Endothelial cell of umbilical vein (primary cell): ENCODE measurements around the gene ATXN10. TPM values are rescaled to one million over a fixed set of nuclear protein-coding genes. Genes with fewer than 3 reads are reported as not detected.

Source experiments
- BruUV-seq: library from RNA; stranded (reverse); fragments of 400-500 nt; replicated peaks from 2 replicates; lab custom pipeline; 2021; lab: Mats Ljungman, UMichigan
- CTCF ChIA-PET: fragments of 300-600, 350-600 bp; sonication (Branson Sonifier 250); formaldehyde crosslinking; loops from one replicate; lab custom pipeline; 2021; ENCODE audit warnings: antibody characterized with exemption, inconsistent platforms; lab: Charles Lee
- POLR2A ChIA-PET: fragments of 300-600, 350-600 bp; sonication (Branson Sonifier 250); formaldehyde crosslinking; loops from one replicate; lab custom pipeline; 2021; ENCODE audit warnings: antibody characterized with exemption, inconsistent platforms; lab: Charles Lee
- DNase-seq: peaks from one replicate; pipeline ENCODE4 v3.0.0-alpha.2; 2011; ENCODE audit warnings: low read depth, low spot score
- FAIRE-seq: peaks from 2 replicates; lab custom pipeline; 2011; peaks lifted over from hg19 to GRCh38; lab: Jason Lieb, UNC
- H2AFZ ChIP-seq: 2 replicates; pipeline ENCODE4 v1.6.0; 2012; ENCODE audit warnings: low read depth, low read length, control low read depth, inconsistent platforms
- H3K27ac ChIP-seq: 2 replicates; pipeline ENCODE4 v1.5.1; 2011; ENCODE audit warnings: low read depth, mild to moderate bottlenecking, control low read depth, low read length, moderate library complexity; ENCODE audit not compliant: insufficient read depth
- H3K27me3 ChIP-seq, 2 experiments: 2 replicates each; pipeline versions ENCODE4 v1.6.0 to v1.6.1; 2011; ENCODE audit warnings: low read length in 2 of 2, mixed read lengths in 1 of 2; ENCODE audit not compliant: control insufficient read depth in 2 of 2, insufficient read depth in 2 of 2
- H3K36me3 ChIP-seq, 2 experiments: 2 replicates in 1 of 2; 3 replicates in 1 of 2; pipeline ENCODE4 v1.5.1; 2011; ENCODE audit warnings: low read length in 2 of 2, mild to moderate bottlenecking in 1 of 2, moderate library complexity in 1 of 2; ENCODE audit not compliant: control insufficient read depth in 2 of 2, insufficient read depth in 2 of 2; ENCODE audit errors: extremely low read depth in 1 of 2
- H3K4me1 ChIP-seq: 3 replicates; pipeline ENCODE4 v1.5.1; 2011; ENCODE audit warnings: mild to moderate bottlenecking, low read length; ENCODE audit not compliant: control insufficient read depth, insufficient read depth; ENCODE audit errors: extremely low read depth
- H3K4me2 ChIP-seq: 2 replicates; pipeline ENCODE4 v1.6.1; 2011; ENCODE audit warnings: low read length, control low read depth, mixed read lengths; ENCODE audit not compliant: insufficient read depth
- H3K4me3 ChIP-seq, 3 experiments: fragments of 200-600 bp in 1 of 3; sonication (generic), shearing (Covaris generic) in 1 of 3; replicated peaks in 1 of 3; 2 replicates each; pipeline ENCODE4 v1.5.1; 2011 to 2016; ENCODE audit warnings: control low read depth in 3 of 3, low read length in 3 of 3, mild to moderate bottlenecking in 2 of 3, inconsistent platforms in 1 of 3, low read depth in 1 of 3, moderate library complexity in 1 of 3; ENCODE audit not compliant: insufficient read depth in 1 of 3
- H3K79me2 ChIP-seq: 2 replicates; pipeline ENCODE4 v1.6.0; 2012; ENCODE audit warnings: low read length, inconsistent platforms; ENCODE audit not compliant: control insufficient read depth, insufficient read depth
- H3K9ac ChIP-seq: replicated peaks from 2 replicates; pipeline ENCODE3; 2011; ENCODE audit warnings: low read length, control low read depth; ENCODE audit not compliant: insufficient read depth; ENCODE audit errors: extremely low read depth
- H3K9me1 ChIP-seq: replicated peaks from 3 replicates; pipeline ENCODE4 v1.6.0; 2011; ENCODE audit warnings: mild to moderate bottlenecking, low read length; ENCODE audit not compliant: control insufficient read depth, insufficient read depth; ENCODE audit errors: extremely low read depth
- H3K9me3 ChIP-seq: replicated peaks from 2 replicates; pipeline ENCODE4 v1.5.1; 2012; ENCODE audit warnings: low read length, inconsistent platforms; ENCODE audit not compliant: control insufficient read depth, insufficient read depth
- H4K20me1 ChIP-seq: replicated peaks from 2 replicates; pipeline ENCODE3; 2011; ENCODE audit warnings: mild to moderate bottlenecking, low read length; ENCODE audit not compliant: control insufficient read depth, insufficient read depth; ENCODE audit errors: extremely low read depth
- EZH2 ChIP-seq: IDR thresholded peaks from 2 replicates; pipeline ENCODE4 v1.6.1; 2012; ENCODE audit warnings: borderline replicate concordance, low read depth, mild to moderate bottlenecking, moderate library complexity, low read length, inconsistent platforms; ENCODE audit not compliant: severe bottlenecking
- FOS ChIP-seq: IDR thresholded peaks from 2 replicates; pipeline ENCODE4 v1.6.1; 2011; ENCODE audit warnings: mild to moderate bottlenecking, low read length, moderate library complexity, borderline replicate concordance; ENCODE audit not compliant: insufficient read depth
- JUN ChIP-seq: IDR thresholded peaks from 2 replicates; pipeline ENCODE4 v1.6.1; 2011; ENCODE audit warnings: borderline replicate concordance, low read depth; ENCODE audit not compliant: insufficient read length, insufficient read depth
- POLR2A ChIP-seq: IDR thresholded peaks from 2 replicates; pipeline ENCODE4 v1.6.1; 2012; ENCODE audit warnings: low read depth, mild to moderate bottlenecking, control low read depth, low read length
- dilution Hi-C: fragments of 300-500 bp; cut with MboI; formaldehyde crosslinking; loops from one replicate; pipeline ENCODE4 v1.15.0; 2019; ENCODE audit warnings: low sequenced_read_pairs; ENCODE audit not compliant: extremely low pct_ligation_motif_present
- intact Hi-C: fragments of 100-400 bp; cut with micrococcal nuclease; formaldehyde crosslinking; loops from one replicate; pipeline ENCODE4 v1.10.0; 2022
- polyA plus RNA-seq, 4 experiments: library from polyadenylated mRNA; depleted of rRNA in 3 of 4; stranded (reverse) in 3 of 4; unstranded in 1 of 4; fragments of >200 nt; gene quantifications; 2 replicates each; pipeline versions ENCODE4 v1.2.1 to v1.2.3, GENCODE V29; 2011 to 2012; ENCODE audit warnings: missing spikeins in 1 of 4
- total RNA-seq: library from RNA; stranded (reverse); gene quantifications from 2 replicates; pipeline ENCODE4 v1.2.3, GENCODE V29; 2021
- TF ChIP-seq, protein P1 (sequence below), 2 donors: IDR thresholded peaks; 1 replicate in 1 of 2; 2 replicates in 1 of 2; pipeline ENCODE4 v1.5.1; 2011; ENCODE audit warnings: low read length in 2 of 2, mild to moderate bottlenecking in 2 of 2, moderate library complexity in 2 of 2, control low read depth in 1 of 2, inconsistent platforms in 1 of 2, low read depth in 1 of 2; ENCODE audit not compliant: insufficient read depth in 1 of 2; ENCODE audit errors: extremely low read depth in 1 of 2
- TF ChIP-seq, protein P2 (sequence below): IDR thresholded peaks from 2 replicates; pipeline ENCODE4 v1.6.1; 2011; ENCODE audit not compliant: insufficient read depth, insufficient read length

Gene ATXN10
- total and polyA plus RNA-seq, 2 donors (not counting 3 experiments of a cell fraction or from before 2014, with no cell fraction given): 73.2 to 91.9 TPM

DNA sequence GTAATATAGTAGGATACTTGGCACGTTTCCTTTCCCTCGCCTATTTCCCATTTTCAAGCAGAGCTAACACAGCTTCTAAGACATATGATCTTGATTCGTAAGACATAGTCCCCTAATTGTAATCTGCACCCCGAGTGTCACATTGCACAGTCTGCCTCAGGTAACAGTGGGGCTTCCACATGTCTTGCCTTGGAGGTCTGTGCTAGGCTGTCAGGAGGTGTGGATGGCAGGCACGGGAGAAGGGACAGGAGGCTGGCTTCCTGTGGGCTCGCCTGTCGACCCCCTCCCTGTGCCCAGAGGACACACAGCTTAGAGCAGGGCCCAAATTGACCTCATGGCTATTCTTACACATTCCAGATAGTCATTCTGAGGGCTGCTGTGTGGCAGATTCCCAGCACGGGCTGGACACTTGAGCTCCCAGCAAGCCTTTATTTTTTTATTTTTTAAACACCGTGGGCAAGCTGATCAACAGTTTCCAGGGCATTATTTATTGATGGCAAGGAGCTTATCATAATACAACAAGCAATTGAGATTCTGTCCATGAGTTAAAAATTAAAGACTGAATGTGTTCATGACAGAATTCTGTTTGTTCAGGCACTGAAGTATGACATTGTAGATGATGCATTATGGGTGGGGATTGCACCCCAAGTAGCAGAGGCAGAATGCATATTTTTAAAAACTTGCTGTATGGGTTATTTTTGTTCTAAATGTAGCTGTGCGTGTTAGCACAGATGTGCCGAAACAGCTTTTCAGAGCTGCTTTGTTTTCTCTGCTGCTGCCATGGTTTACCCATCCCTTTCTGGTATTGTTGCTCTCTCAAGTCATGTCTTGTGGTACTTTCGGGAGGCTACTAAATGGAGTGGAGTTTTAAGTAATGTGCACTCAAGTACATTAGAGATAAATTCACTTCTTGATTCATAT, 113.0 kb downstream of the ATXN10 start:
- FAIRE-seq (no peak), DNase-seq (no peak)
- BruUV-seq: no TSS peak
- Histone ChIP-seq H4K20me1 (peaks cover 7% of the 10 kb centered on the region), H3K4me2 (no peak overlapping the region), H3K9me1 (no peaks in the 10 kb centered on the region), H3K9ac (no peak overlapping the region), H2AFZ (no peak overlapping the region), H3K4me3 (no peak overlapping the region), H3K27ac (no peak overlapping the region), H3K79me2 (peaks cover 4% of the 10 kb centered on the region), H3K4me1 (no peaks in the 10 kb centered on the region), H3K27me3 (no peaks in the 10 kb centered on the region), H3K9me3 (no peaks in the 10 kb centered on the region), H3K36me3 (no peaks in the 10 kb centered on the region)
- intact Hi-C loops (no loop called here), dilution Hi-C loops (no loop called here)
- POLR2A ChIA-PET: no interaction called here
- TF ChIP-seq, protein P1, sequence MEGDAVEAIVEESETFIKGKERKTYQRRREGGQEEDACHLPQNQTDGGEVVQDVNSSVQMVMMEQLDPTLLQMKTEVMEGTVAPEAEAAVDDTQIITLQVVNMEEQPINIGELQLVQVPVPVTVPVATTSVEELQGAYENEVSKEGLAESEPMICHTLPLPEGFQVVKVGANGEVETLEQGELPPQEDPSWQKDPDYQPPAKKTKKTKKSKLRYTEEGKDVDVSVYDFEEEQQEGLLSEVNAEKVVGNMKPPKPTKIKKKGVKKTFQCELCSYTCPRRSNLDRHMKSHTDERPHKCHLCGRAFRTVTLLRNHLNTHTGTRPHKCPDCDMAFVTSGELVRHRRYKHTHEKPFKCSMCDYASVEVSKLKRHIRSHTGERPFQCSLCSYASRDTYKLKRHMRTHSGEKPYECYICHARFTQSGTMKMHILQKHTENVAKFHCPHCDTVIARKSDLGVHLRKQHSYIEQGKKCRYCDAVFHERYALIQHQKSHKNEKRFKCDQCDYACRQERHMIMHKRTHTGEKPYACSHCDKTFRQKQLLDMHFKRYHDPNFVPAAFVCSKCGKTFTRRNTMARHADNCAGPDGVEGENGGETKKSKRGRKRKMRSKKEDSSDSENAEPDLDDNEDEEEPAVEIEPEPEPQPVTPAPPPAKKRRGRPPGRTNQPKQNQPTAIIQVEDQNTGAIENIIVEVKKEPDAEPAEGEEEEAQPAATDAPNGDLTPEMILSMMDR (IDR thresholded peaks at IDR 0.05; ENCODE audit: extremely low read depth in 1 of 2, insufficient read depth in 1 of 2, low read depth in 1 of 2, low read length in 2 of 2): no peak
- no peak for TF ChIP-seq JUN
- TF ChIP-seq EZH2: no peak
- TF ChIP-seq FOS: no peak
- TF ChIP-seq POLR2A: no peak
- TF ChIP-seq, protein P2, sequence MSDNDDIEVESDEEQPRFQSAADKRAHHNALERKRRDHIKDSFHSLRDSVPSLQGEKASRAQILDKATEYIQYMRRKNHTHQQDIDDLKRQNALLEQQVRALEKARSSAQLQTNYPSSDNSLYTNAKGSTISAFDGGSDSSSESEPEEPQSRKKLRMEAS: no peak
- CTCF ChIA-PET: interaction anchor here (0.8 kb wide), 2 partner anchors 14 to 79 kb away, joined by 3 to 4 read pairs; no protein-coding TSS in a partner anchor
